ENCODE data around the gene NUP214.

Gene NUP214

DNA sequence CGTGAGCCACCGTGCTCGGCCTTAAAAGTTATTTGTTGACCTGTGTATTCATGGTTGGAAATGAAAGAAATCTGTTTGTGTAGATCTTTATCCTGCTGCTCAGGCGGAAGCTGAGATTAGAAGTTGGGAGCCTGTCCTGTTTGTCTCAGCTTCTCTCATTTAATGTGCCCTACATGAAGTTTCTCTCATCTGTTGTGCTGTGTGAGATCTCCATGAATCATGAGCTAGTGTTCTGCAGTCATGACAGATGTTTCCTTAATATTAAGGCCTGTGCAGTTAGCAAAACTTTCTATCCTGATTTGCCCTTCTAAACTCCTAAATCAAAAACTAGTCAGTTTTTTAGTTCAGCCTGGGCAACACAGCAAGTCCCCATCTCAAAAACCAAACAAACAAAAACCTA, 91.4 kb downstream of the NUP214 start:
- DNase-seq, result no peak
- Mint-ChIP-seq H3K27ac (no peak overlapping the region), H3K4me1 (ENCODE audit: low read depth in 2 of 2) (peaks cover 0 to 5% of the 10 kb centered on the region in 2 donors), H3K36me3 (ENCODE audit: insufficient read depth) (peaks cover 19% of the 10 kb centered on the region), H3K4me3 (no peak overlapping the region), H3K27me3 (no peaks in the 10 kb centered on the region), H3K9me3 (peaks cover 0 to 2% of the 10 kb centered on the region in 2 donors)
- ATAC-seq (replicated peaks), result no peak

DNA sequence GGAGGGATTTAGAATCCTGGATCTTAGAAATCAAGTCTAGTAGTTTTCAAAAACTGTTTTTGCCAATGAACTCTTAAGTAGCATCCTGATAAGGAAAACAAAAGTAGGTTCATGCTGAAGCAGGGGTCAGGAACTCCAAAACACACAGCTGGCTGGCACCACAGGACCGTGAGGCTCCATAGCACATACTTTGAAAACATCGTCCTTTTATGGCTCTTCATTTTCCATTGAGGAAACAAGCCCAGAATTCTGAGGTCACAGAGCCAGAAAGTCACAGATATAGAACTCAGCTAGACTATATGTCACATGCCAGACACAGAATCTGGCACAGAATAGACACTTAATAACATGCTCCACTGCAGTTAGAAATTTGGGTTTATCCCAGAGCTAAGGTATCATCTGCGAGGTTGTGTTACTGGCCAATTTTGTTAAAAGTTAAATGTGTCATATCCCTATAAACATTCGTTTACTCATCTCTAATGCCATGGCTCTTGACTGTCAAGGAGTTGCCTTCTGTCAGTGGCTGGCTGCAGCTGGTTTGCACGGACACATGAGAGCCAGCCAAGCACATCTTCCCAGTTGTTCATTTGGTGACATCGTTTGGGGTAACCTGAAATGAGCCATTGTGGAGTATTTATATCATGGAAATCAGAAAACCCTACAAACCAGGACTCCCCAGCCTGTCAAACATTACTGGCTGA, 92.1 kb downstream of the NUP214 start:
- DNase-seq, result no peak
- no peak for ATAC-seq (replicated peaks)
- Mint-ChIP-seq H3K27me3 (no peaks in the 10 kb centered on the region), H3K4me1 (ENCODE audit: low read depth in 2 of 2) (peaks cover 0 to 5% of the 10 kb centered on the region in 2 donors), H3K36me3 (ENCODE audit: insufficient read depth) (peaks cover 19% of the 10 kb centered on the region), H3K4me3 (no peak overlapping the region), H3K27ac (no peak overlapping the region), H3K9me3 (no peaks in the 10 kb centered on the region)

DNA sequence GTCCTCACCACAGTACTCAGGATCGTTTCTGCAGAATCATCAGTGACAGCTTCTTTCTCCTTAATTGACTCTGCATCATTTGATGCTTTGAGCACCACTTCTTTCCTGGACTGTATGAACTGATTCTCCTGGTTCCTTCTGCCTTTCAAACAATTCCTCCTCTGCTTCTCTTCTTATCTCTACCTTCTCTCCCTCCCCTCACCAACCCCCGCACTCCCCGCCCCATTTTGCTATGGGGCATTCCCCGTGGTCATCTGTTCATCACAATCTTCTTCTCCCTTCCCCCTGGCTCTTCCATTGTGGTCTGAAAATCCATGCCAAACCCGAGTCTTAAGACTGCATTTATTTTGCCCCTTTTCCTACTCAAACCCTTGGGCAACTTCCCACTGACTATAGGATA, 93.0 kb downstream of the NUP214 start:
- Mint-ChIP-seq H3K9me3 (no peaks in the 10 kb centered on the region), H3K36me3 (ENCODE audit: insufficient read depth) (peaks cover 24% of the 10 kb centered on the region)

DNA sequence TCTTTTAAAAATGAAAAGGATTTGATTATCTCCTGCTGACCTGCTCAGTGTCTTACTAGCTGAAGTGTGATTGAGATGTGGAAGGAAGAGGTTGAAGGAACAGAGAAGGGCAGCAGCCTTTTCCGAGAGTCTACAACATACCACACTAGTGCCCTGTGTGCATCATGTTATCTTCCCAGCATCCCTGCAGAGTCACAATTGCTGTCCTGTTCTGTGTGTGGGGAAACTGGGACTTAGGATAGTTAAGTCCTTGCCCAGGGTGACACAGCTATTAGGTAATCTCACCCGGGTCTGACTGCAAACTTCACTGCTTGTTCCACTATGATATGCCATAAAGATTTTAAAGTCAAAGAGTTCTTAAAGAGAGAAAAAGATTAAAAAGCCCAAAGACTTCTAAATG, 95.1 kb downstream of the NUP214 start:
- no peaks in the 10 kb centered on the region for H3K27me3 Mint-ChIP-seq
- H3K36me3 Mint-ChIP-seq (ENCODE audit: insufficient read depth), result peaks cover 24% of the 10 kb centered on the region
- no peak overlapping the region for H3K4me3 Mint-ChIP-seq
- H3K4me1 Mint-ChIP-seq (ENCODE audit: low read depth in 2 of 2), result peaks cover 0 to 5% of the 10 kb centered on the region in 2 donors
- ATAC-seq (replicated peaks), result no peak
- H3K27ac Mint-ChIP-seq, result no peak overlapping the region
- no peak for DNase-seq
- no peaks in the 10 kb centered on the region for H3K9me3 Mint-ChIP-seq

More for the DNA sequence above, 93.0 kb downstream of the NUP214 start:
- H3K4me1 Mint-ChIP-seq (ENCODE audit: low read depth in 2 of 2), result peaks cover 0 to 5% of the 10 kb centered on the region in 2 donors
- no peak overlapping the region for H3K4me3 Mint-ChIP-seq
- peak overlapping the region in 1 of 2 donors; percentile 75 for H3K27ac Mint-ChIP-seq
- ATAC-seq (replicated peaks) (no peak), DNase-seq (no peak)
- H3K27me3 Mint-ChIP-seq, result no peaks in the 10 kb centered on the region

DNA sequence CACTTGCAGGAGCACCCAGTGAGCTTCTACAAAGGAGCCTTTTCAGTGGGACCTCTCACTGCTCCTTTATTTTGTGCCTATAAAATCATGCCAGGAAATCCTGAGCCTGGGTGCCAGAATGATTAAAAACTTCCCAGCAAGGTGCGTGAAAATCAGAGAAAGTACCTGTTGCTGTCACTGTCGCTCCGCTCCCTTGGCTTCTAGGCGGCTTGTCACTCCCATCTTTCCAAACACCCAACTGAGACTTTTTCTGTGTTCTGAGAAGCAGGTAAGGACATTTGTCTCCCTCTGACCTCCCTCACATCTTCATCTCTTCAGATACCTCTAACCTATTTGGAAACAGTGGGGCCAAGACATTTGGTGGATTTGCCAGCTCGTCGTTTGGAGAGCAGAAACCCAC, 97.1 kb downstream of the NUP214 start:
- DNase-seq (no peak), ATAC-seq (replicated peaks) (no peak)
- no peaks in the 10 kb centered on the region for H3K9me3 Mint-ChIP-seq
- peaks cover 0 to 9% of the 10 kb centered on the region in 2 donors for H3K4me1 Mint-ChIP-seq (ENCODE audit: low read depth in 2 of 2)
- no peaks in the 10 kb centered on the region for H3K27me3 Mint-ChIP-seq
- peaks cover 14% of the 10 kb centered on the region for H3K36me3 Mint-ChIP-seq (ENCODE audit: insufficient read depth)
- peak overlapping the region; percentile 41 to 44 for H3K27ac Mint-ChIP-seq
- H3K4me3 Mint-ChIP-seq, result no peak overlapping the region

DNA sequence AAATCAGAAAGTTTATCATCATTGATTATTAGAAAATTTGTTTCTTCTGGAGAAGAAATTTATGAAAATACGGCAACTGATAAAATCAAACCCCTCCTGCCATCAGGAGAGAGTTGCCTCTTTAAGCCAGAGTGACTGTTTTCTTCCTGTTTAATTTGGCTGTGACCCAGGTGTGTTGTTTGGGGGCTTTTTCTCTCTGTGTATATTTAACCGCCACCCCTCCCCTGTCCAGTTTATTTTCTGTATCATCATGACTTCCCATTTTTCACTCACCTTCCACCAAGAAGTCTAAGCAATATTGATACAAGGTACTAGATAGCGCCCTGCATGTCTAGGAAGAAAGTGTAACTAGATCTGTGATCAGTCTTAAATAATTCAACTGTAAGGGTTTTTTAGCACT, 100.8 kb downstream of the NUP214 start:
- Mint-ChIP-seq H3K4me1 (ENCODE audit: low read depth in 2 of 2) (peaks cover 0 to 9% of the 10 kb centered on the region in 2 donors), H3K4me3 (no peak overlapping the region), H3K9me3 (no peaks in the 10 kb centered on the region), H3K36me3 (ENCODE audit: insufficient read depth) (peaks cover 27% of the 10 kb centered on the region), H3K27me3 (no peaks in the 10 kb centered on the region), H3K27ac (no peak overlapping the region)
- ATAC-seq (replicated peaks) (no peak), DNase-seq (no peak)

DNA sequence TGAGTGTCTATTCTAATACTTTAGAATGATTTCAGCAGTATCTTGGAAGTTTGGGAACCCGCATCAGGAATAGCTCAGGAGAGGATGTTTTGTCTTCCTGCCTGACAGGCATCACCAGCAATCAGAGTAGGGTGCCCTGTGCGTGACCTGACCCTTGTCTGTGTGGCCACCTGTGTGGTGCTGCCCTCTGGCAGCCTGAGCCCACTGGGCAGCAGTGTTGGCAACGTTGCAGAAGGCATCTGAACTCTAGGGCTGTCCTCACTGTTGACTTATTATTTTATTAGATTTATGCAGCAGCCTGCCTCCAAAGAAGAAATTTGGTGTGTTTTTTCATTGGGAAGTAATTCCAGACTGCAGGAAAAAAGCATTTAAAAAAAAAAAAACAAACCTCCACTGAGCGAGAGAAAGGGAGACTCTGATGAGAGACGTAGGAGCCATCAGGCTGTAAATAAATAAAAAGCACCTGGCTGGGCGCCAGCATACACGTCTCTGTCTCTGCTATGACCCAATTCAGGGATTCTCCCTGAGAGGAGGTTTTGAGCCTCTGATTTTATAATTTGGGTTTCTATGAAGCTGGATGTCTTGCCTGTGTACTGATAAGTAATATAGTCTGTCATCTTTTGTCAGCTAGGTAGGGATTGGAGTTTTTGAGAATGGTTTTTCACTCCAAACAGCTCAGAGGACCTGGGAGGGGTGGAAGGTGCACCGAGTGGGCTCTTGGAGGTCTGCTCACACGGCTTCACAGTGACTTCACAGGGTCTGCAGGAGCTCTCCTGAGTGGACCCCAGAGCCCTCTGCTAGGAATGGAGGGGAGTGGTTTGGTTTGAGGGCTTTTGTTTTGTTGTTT, 101.9 kb downstream of the NUP214 start:
- no peak overlapping the region for H3K4me3 Mint-ChIP-seq
- no peak for DNase-seq

DNA sequence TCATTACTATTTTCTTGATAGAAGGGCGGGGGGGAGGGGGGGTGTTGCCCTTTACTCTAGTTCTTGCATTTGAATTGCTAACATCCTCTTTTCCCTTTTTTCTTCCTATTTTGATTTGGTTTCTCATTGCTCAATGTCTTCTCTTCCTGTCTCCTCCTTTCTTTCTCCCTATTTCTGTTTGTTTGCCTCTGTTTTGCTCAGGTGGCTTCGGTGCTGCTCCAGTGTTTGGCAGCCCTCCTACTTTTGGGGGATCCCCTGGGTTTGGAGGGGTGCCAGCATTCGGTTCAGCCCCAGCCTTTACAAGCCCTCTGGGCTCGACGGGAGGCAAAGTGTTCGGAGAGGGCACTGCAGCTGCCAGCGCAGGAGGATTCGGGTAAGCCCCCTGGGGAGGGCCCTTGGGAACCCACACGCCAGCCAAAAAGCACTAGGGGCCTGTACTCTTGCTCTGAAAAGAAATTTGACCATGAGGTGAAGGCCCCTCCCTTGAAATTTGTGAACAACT, 102.6 kb downstream of the NUP214 start:
- Mint-ChIP-seq H3K27ac (peak overlapping the region; percentile 33 to 82), H3K4me3 (no peak overlapping the region), H3K27me3 (no peaks in the 10 kb centered on the region), H3K36me3 (ENCODE audit: insufficient read depth) (peaks cover 32% of the 10 kb centered on the region), H3K9me3 (no peaks in the 10 kb centered on the region), H3K4me1 (ENCODE audit: low read depth in 2 of 2) (peaks cover 3 to 9% of the 10 kb centered on the region in 2 donors)
- ATAC-seq (replicated peaks), result no peak
- no peak for DNase-seq

More for the DNA sequence above, 101.9 kb downstream of the NUP214 start:
- Mint-ChIP-seq H3K27me3 (no peaks in the 10 kb centered on the region), H3K27ac (peak overlapping the region in 1 of 2 donors; percentile 82), H3K4me1 (ENCODE audit: low read depth in 2 of 2) (peaks cover 1 to 9% of the 10 kb centered on the region in 2 donors), H3K9me3 (no peaks in the 10 kb centered on the region), H3K36me3 (ENCODE audit: insufficient read depth) (peaks cover 34% of the 10 kb centered on the region)
- ATAC-seq (replicated peaks), result no peak

DNA sequence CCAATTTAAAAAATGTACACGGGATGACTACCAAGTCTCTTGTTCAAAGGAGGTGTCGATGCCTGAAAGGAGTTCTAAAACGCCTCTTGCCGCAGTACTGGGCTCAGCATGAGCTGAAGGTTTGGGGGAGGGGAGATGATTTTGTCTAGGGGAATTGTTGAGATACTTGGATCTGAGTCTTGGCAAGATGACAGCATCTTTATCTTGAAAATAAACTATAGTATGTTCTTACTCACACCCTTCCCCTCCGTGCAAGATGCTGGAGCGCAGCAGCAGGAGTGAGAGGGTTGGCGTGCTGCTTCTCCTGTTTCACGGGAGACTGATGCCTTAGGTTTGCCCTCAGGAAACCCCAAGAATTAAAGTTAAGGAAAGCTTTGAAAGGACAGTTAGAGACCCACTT, 103.6 kb downstream of the NUP214 start:
- Mint-ChIP-seq H3K4me1 (ENCODE audit: low read depth in 2 of 2) (peaks cover 6 to 17% of the 10 kb centered on the region in 2 donors), H3K27me3 (no peaks in the 10 kb centered on the region), H3K4me3 (no peak overlapping the region), H3K9me3 (no peaks in the 10 kb centered on the region), H3K27ac (peak overlapping the region; percentile 30 to 65), H3K36me3 (ENCODE audit: insufficient read depth) (peaks cover 37% of the 10 kb centered on the region)
- no peak for DNase-seq
- ATAC-seq (replicated peaks), result no peak

DNA sequence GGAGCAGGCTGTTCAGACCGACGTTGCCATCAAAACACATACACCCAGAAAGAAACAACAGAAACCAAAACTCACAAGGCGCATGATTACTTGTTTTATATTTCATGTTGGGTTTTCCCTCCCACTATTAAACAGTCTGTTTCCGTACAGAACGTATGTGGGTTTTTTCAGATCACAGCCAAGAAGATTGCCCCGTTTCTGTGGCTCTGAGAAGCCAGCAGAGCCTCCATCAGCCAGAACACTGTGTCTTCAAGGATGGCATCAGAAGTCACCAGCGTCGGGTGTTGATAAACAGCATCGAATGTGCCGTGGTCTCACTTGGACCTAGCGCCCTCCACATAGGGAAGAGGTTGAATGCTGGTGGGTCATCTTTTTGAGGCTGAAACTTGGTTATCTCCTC, 108.2 kb downstream of the NUP214 start:
- DNase-seq (peak in 1 of 3 experiments; percentile 43), ATAC-seq (replicated peaks) (peak; percentile 42)

DNA sequence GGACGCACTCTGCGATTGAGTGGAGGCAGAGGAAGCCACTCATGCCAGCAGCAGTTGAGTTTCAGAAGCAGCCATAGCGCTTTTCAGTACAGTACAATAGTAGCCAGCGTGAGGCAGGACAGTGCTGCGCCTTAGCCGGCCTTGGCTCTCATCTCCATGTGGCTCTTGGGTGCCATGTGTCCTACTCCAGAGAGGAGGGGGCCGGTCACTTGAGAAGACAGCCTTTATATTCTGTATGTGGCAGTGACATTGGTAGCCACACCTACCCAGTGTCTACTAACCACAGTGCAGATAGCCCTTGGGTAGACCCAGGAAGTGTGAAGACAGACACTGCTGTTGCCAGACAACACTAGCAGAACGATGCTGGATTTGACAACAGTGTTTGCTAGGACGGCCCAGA, 108.6 kb downstream of the NUP214 start:
- Mint-ChIP-seq H3K9me3 (no peaks in the 10 kb centered on the region), H3K4me3 (peak overlapping the region; percentile 67 to 73), H3K4me1 (ENCODE audit: low read depth in 2 of 2) (peaks cover 30 to 36% of the 10 kb centered on the region in 2 donors), H3K36me3 (ENCODE audit: insufficient read depth) (peaks cover 50% of the 10 kb centered on the region), H3K27me3 (no peaks in the 10 kb centered on the region), H3K27ac (peak overlapping the region; percentile 92 to 98)
- DNase-seq (peak; percentile 33 to 53 (median 36)), ATAC-seq (replicated peaks) (peak; percentile 57)

More for the DNA sequence above, 108.2 kb downstream of the NUP214 start:
- no peaks in the 10 kb centered on the region for H3K27me3 Mint-ChIP-seq
- peak overlapping the region; percentile 92 to 98 for H3K27ac Mint-ChIP-seq
- peak overlapping the region; percentile 67 to 73 for H3K4me3 Mint-ChIP-seq
- H3K9me3 Mint-ChIP-seq, result no peaks in the 10 kb centered on the region
- H3K36me3 Mint-ChIP-seq (ENCODE audit: insufficient read depth), result peaks cover 52% of the 10 kb centered on the region
- peaks cover 29 to 33% of the 10 kb centered on the region in 2 donors for H3K4me1 Mint-ChIP-seq (ENCODE audit: low read depth in 2 of 2)

DNA sequence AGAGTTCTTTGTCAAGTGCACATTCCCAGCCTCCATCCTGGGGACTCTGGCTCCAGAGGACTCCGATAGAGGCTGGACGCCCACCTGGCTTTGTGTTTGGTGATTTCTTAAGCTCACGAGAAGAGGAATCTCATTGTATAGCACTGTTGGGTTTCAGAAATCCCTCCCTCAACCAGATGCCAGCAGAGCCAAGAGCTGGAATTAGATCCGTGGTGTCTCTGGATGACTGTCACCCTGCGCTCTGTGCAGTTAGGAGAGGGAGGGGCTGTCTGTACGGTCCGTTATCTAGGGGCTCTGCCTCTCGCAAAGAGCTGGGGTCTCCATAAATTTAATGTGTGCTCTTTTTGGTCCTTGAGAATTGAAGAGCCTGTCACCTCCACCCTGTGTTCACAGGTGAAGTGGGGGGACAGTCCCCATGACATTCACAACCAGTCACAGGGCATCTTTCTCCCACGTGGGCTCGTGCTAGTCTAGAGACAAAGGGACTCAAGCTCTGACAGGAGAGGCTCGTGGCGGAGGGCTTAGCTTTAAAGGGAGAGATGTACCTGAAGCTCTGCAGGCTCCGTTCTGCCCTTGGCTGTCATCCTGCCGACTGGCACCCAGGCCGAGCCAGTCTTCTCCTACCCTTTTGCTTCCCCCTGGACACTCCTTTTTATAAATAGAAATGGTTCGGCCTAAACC, 109.6 kb downstream of the NUP214 start:
- H3K9me3 Mint-ChIP-seq, result no peaks in the 10 kb centered on the region
- peaks cover 35 to 39% of the 10 kb centered on the region in 2 donors for H3K4me1 Mint-ChIP-seq (ENCODE audit: low read depth in 2 of 2)
- H3K27ac Mint-ChIP-seq, result peak overlapping the region; percentile 92 to 98
- H3K36me3 Mint-ChIP-seq (ENCODE audit: insufficient read depth), result peaks cover 43% of the 10 kb centered on the region
- H3K4me3 Mint-ChIP-seq, result peak overlapping the region; percentile 67 to 73
- DNase-seq (no peak), ATAC-seq (replicated peaks) (no peak)
- H3K27me3 Mint-ChIP-seq, result no peaks in the 10 kb centered on the region

DNA sequence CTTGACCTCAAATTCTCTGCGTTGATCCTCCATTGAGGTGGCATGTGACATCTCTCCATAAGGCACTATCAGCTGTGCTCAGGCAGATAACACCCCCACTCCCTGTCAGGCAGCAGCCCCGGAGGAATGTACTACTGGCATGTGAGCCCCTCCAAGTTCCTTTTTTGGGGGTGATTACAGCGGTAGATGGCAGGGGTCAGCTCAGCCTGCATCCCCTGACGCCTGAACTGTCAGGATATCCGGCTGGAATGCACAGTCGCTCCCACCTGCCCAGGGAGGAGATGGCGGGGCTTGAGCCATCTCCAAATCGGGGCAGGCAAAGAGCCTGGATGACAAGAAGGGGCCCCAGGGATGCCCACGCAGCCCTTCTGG, 110.1 kb downstream of the NUP214 start:
- no peak for DNase-seq
- H3K27me3 Mint-ChIP-seq, result no peaks in the 10 kb centered on the region
- H3K9me3 Mint-ChIP-seq, result no peaks in the 10 kb centered on the region
- ATAC-seq (replicated peaks), result no peak
- peak overlapping the region; percentile 92 to 98 for H3K27ac Mint-ChIP-seq
- peaks cover 35% of the 10 kb centered on the region in 2 donors for H3K4me1 Mint-ChIP-seq (ENCODE audit: low read depth in 2 of 2)
- H3K4me3 Mint-ChIP-seq, result no peak overlapping the region
- H3K36me3 Mint-ChIP-seq (ENCODE audit: insufficient read depth), result peaks cover 43% of the 10 kb centered on the region
